GM12892 (cell line): Measurements from ENCODE around the gene SEPTIN11.

ENCODE experiments used
- POLR2A ChIP-seq: IDR thresholded peaks from 2 replicates; pipeline ENCODE4 v1.6.1; 2011; ENCODE audit warnings: low read depth, low read length, control low read depth
- POLR2AphosphoS5 ChIP-seq: IDR thresholded peaks from 2 replicates; pipeline ENCODE4 v1.6.1; 2011; ENCODE audit warnings: low read depth, low read length, control low read depth
- TAF1 ChIP-seq: IDR thresholded peaks from 2 replicates; pipeline ENCODE4 v1.6.1; 2011; ENCODE audit warnings: low read depth, mild to moderate bottlenecking, control low read depth, low read length, borderline replicate concordance

- TF ChIP-seq TAF1, result no peak
- no peak for TF ChIP-seq POLR2A
- TF ChIP-seq POLR2AphosphoS5, result no peak
These were observed 19.4 kb downstream of the SEPTIN11 start for GRCh38 chr4:76968937-76969336.
